Subcutaneous adipose tissue (tissue), 4 donors: ENCODE measurements around the gene VPS13A. TPM values are rescaled to one million over a fixed set of nuclear protein-coding genes. Genes with fewer than 3 reads are reported as not detected.

ENCODE experiments used
- CTCF ChIP-seq: fragments of 450-650 bp; IDR thresholded peaks from one replicate; pipeline ENCODE4 v1.5.1; 2016; ENCODE audit warnings: low read depth, mild to moderate bottlenecking, control low read depth, antibody characterized with exemption, moderate library complexity
- total RNA-seq, 4 donors: library from RNA; depleted of rRNA; stranded (reverse); fragments of >200 nt; gene quantifications; one replicate each; pipeline ENCODE4 v1.1.0, GENCODE V29; 2016

The VPS13A gene
- total RNA-seq, 4 donors from 2014 or later, result 24.1 to 47.6 (median 36.8) TPM

- TF ChIP-seq CTCF, result no peak
These were observed 192.7 kb downstream of the VPS13A start for GRCh38 chr9:77370064-77370463.

- no peak for TF ChIP-seq CTCF
These were observed 196.9 kb downstream of the VPS13A start for GRCh38 chr9:77374266-77374665.

GRCh38 chr9:77375956-77376532, 198.7 kb downstream of the VPS13A start:
- no peak for TF ChIP-seq CTCF

- no peak for TF ChIP-seq CTCF
These were observed 207.1 kb downstream of the VPS13A start for GRCh38 chr9:77384406-77384805.

GRCh38 chr9:77386187-77386586, 208.9 kb downstream of the VPS13A start:
- TF ChIP-seq CTCF, result no peak

- no peak for TF ChIP-seq CTCF
These were observed 214.5 kb downstream of the VPS13A start for GRCh38 chr9:77391834-77392233.

GRCh38 chr9:77392328-77392727, 215.0 kb downstream of the VPS13A start:
- TF ChIP-seq CTCF, result no peak
